ENCODE results near the gene TRAPPC12.
A peak's percentile ranks its signal among the peaks of the same experiment; 100 is the strongest.
"Not testable (repeated sequence)": the region's sequence is repeated elsewhere in the genome, so short reads cannot be mapped to it uniquely, and the experiment has no call there.

TRAPPC12 gene

DNA sequence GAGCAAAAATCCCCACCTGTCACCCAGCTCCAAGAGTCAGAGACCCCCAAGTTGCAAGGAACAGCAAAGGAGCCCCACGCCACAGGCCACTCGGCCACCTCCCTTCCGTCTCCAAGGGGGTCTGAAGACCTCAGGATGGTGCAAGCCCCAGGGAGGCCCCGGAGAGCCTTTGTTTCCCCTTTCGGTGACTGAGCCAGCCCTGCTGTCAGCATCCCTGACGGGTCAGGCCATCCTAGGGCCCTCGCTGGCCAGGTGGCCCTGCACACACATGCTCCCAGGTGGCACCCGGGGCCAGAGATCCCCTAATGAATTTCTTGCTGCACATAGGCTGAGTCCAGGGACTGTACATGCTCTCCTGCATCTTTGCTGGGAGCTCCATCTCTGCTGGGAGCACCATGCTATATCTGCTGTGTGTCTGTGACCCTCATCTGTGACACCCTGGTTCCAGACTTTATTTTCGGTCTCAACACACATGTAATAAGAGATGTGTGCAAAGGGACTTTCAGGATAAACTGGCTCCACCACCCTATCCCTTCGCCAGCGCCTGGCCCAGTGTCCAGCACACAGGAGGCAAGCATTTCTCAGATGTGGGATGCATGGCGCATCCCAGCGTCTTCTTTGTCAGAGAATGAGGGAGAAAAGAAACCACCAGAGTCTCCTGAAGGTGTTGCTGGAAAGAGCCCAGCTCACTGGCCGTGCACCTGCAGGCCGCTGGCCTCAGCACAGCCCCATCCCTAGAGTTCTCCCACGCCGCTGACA, 112.4 kb downstream of the TRAPPC12 start:
- Histone ChIP-seq H2BK5ac (ENCODE audit: low read depth, low read length, poor library complexity, severe bottlenecking) (no peak overlapping the region), H3K4me2 (ENCODE audit: low read length, poor library complexity, severe bottlenecking) (no peak overlapping the region), H2BK15ac (ENCODE audit: low read depth, poor library complexity, severe bottlenecking) (no peak overlapping the region), H3K4ac (ENCODE audit: low read depth in 1 of 2, low read length in 2 of 2) (no peak overlapping the region), H4K8ac (ENCODE audit: low read length) (no peak overlapping the region), H3K79me1 (replicated peaks; ENCODE audit: low read length, poor library complexity, severe bottlenecking) (no peaks in the 10 kb centered on the region), H4K91ac (ENCODE audit: low read length) (peak overlapping the region; percentile 29), H3K27ac (ENCODE audit: low read length, poor library complexity, severe bottlenecking) (no peak overlapping the region), H3K18ac (ENCODE audit: low read depth in 1 of 2, low read length in 2 of 2) (no peak overlapping the region), H2BK12ac (ENCODE audit: low read length in 2 of 2) (no peak overlapping the region), H3K4me3 (ENCODE audit: insufficient read depth in 1 of 2, low read depth in 1 of 2, low read length in 2 of 2) (no peak overlapping the region), H3K27me3 (ENCODE audit: control insufficient read depth in 1 of 2, insufficient read depth in 1 of 2, low read length in 2 of 2) (peaks cover 0 to 8% of the 10 kb centered on the region in 2 experiments), H2BK120ac (ENCODE audit: low read depth, low read length) (no peak overlapping the region), H3K9me3 (ENCODE audit: control insufficient read depth, low read length) (no peaks in the 10 kb centered on the region), H2AFZ (ENCODE audit: low read depth, low read length) (no peak overlapping the region), H3K14ac (ENCODE audit: low read length in 2 of 2) (no peak overlapping the region), H2AK5ac (ENCODE audit: low read length, severe bottlenecking) (peak overlapping the region; percentile 29), H3K4me1 (ENCODE audit: control insufficient read depth, insufficient read depth, low read depth, low read length) (peaks cover 20% of the 10 kb centered on the region), H3K36me3 (ENCODE audit: control insufficient read depth in 1 of 2, insufficient read depth in 2 of 2, low read depth in 1 of 2, low read length in 2 of 2) (peaks cover 9 to 19% of the 10 kb centered on the region in 2 experiments), H3K9ac (ENCODE audit: low read length) (no peak overlapping the region), H3K23ac (ENCODE audit: low read length in 2 of 2) (no peak overlapping the region)
- no peak for DNase-seq
- WGBS, result 93% methylated on average over 17 of the region's 17 CpGs

DNA sequence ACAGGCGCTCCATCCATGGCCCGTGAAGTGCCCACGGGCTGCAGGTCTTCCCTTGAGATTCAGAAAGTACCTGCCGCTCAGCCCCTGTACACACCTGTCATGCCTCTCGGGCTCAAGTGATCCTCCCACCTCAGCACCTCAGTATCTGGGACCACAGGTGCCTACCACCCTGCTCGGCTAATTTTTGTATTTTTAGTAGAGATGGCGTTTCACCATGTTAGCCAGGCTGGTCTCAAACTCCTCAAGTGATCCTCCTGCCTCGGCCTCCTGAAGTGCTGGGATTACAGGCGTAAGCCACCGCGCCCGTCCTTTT, 112.9 kb downstream of the TRAPPC12 start:
- not testable (repeated sequence) for H3K9ac ChIP-seq (ENCODE audit: low read length); H4K8ac ChIP-seq (ENCODE audit: low read length); H2BK5ac ChIP-seq (ENCODE audit: low read depth, low read length, poor library complexity, severe bottlenecking); H3K14ac ChIP-seq (ENCODE audit: low read length in 2 of 2); H3K4me2 ChIP-seq (ENCODE audit: low read length, poor library complexity, severe bottlenecking); H4K91ac ChIP-seq (ENCODE audit: low read length); H3K18ac ChIP-seq (ENCODE audit: low read depth in 1 of 2, low read length in 2 of 2); DNase-seq; H3K27me3 ChIP-seq (ENCODE audit: control insufficient read depth in 1 of 2, insufficient read depth in 1 of 2, low read length in 2 of 2); H3K4ac ChIP-seq (ENCODE audit: low read depth in 1 of 2, low read length in 2 of 2); H2AK5ac ChIP-seq (ENCODE audit: low read length, severe bottlenecking); H2BK120ac ChIP-seq (ENCODE audit: low read depth, low read length); H2BK12ac ChIP-seq (ENCODE audit: low read length in 2 of 2); H3K23ac ChIP-seq (ENCODE audit: low read length in 2 of 2); H3K9me3 ChIP-seq (ENCODE audit: control insufficient read depth, low read length); H2AFZ ChIP-seq (ENCODE audit: low read depth, low read length); H3K79me1 ChIP-seq (replicated peaks; ENCODE audit: low read length, poor library complexity, severe bottlenecking); H2BK15ac ChIP-seq (ENCODE audit: low read depth, poor library complexity, severe bottlenecking); H3K4me3 ChIP-seq (ENCODE audit: insufficient read depth in 1 of 2, low read depth in 1 of 2, low read length in 2 of 2); H3K27ac ChIP-seq (ENCODE audit: low read length, poor library complexity, severe bottlenecking)
- 90% methylated on average over 12 of the region's 12 CpGs for WGBS
- peaks cover 11 to 24% of the 10 kb centered on the region in 2 experiments for H3K36me3 ChIP-seq (ENCODE audit: control insufficient read depth in 1 of 2, insufficient read depth in 2 of 2, low read depth in 1 of 2, low read length in 2 of 2)
- peaks cover 20% of the 10 kb centered on the region for H3K4me1 ChIP-seq (ENCODE audit: control insufficient read depth, insufficient read depth, low read depth, low read length)

DNA sequence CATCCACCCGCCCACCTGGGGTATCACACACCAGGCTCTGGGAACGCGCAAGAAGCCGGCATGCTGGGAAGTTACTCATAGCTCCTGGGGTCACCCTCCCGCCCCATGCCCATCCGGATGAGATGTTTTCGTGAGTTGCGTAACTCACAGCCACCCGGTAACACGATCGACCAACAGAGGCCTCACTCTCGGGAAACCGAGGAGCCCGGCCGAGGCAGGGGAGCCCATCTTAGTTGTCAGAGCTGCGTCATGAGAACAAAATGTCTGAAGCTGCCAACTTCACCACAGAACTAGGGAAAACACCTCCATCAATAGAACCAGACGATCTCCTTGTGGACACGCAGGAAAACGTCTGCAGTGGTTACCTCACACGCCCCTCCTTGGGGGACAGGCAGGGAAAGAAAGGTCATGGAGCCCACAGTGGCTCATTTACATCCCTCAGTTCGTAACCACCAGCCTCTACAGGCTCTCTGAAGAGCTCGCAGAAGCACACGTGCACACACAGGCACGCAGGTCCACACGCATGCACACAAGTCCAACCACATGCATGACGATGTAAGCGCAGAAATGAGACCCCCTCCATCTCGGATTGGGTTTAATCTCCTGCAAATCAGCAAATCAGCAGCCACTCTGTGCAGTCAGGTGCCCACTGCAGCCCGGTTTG, 113.6 kb downstream of the TRAPPC12 start:
- Histone ChIP-seq H3K4me1 (ENCODE audit: control insufficient read depth, insufficient read depth, low read depth, low read length) (peaks cover 18% of the 10 kb centered on the region), H4K8ac (ENCODE audit: low read length) (no peak overlapping the region), H2BK5ac (ENCODE audit: low read depth, low read length, poor library complexity, severe bottlenecking) (no peak overlapping the region), H3K27ac (ENCODE audit: low read length, poor library complexity, severe bottlenecking) (peak overlapping the region; percentile 31), H3K4me2 (ENCODE audit: low read length, poor library complexity, severe bottlenecking) (peak overlapping the region; percentile 26), H2BK120ac (ENCODE audit: low read depth, low read length) (no peak overlapping the region), H3K9ac (ENCODE audit: low read length) (peak overlapping the region; percentile 3), H3K27me3 (ENCODE audit: control insufficient read depth in 1 of 2, insufficient read depth in 1 of 2, low read length in 2 of 2) (peaks cover 0 to 8% of the 10 kb centered on the region in 2 experiments), H2BK15ac (ENCODE audit: low read depth, poor library complexity, severe bottlenecking) (no peak overlapping the region), H2AK5ac (ENCODE audit: low read length, severe bottlenecking) (no peak overlapping the region), H3K4ac (ENCODE audit: low read depth in 1 of 2, low read length in 2 of 2) (no peak overlapping the region), H2AFZ (ENCODE audit: low read depth, low read length) (no peak overlapping the region), H3K14ac (ENCODE audit: low read length in 2 of 2) (no peak overlapping the region), H3K23ac (ENCODE audit: low read length in 2 of 2) (no peak overlapping the region), H3K36me3 (ENCODE audit: control insufficient read depth in 1 of 2, insufficient read depth in 2 of 2, low read depth in 1 of 2, low read length in 2 of 2) (peaks cover 11 to 31% of the 10 kb centered on the region in 2 experiments), H2BK12ac (ENCODE audit: low read length in 2 of 2) (no peak overlapping the region), H3K4me3 (ENCODE audit: insufficient read depth in 1 of 2, low read depth in 1 of 2, low read length in 2 of 2) (peak overlapping the region in 1 of 2 experiments; percentile 49), H4K91ac (ENCODE audit: low read length) (no peak overlapping the region), H3K79me1 (replicated peaks; ENCODE audit: low read length, poor library complexity, severe bottlenecking) (no peaks in the 10 kb centered on the region), H3K18ac (ENCODE audit: low read depth in 1 of 2, low read length in 2 of 2) (no peak overlapping the region), H3K9me3 (ENCODE audit: control insufficient read depth, low read length) (no peaks in the 10 kb centered on the region)
- DNase-seq, result peak; percentile 37
- WGBS, result 91% methylated on average over 29 of the region's 29 CpGs

DNA sequence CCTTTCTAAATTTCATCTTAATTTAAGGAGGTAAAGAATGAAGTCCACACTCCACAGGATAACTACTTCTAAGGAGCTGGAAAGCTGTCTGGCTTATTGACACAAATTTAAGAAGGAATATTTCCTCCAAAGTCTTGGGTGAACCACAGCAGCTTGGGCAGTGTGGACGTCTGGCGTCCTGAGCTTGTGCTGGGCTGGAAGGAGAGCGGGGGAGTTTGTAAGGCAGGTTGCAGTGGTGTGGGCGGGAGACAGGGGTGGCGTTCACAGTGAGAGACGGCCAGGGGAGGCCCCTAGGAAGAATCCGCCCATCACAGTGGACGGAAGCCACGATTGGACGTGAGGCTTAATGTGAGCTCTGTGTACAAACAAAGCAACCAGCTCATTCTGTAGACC, 114.1 kb downstream of the TRAPPC12 start:
- Histone ChIP-seq H3K36me3 (ENCODE audit: control insufficient read depth in 1 of 2, insufficient read depth in 2 of 2, low read depth in 1 of 2, low read length in 2 of 2) (peaks cover 14 to 36% of the 10 kb centered on the region in 2 experiments), H3K9ac (ENCODE audit: low read length) (peak overlapping the region; percentile 3), H2AK5ac (ENCODE audit: low read length, severe bottlenecking) (no peak overlapping the region), H3K18ac (ENCODE audit: low read depth in 1 of 2, low read length in 2 of 2) (no peak overlapping the region), H3K4me1 (ENCODE audit: control insufficient read depth, insufficient read depth, low read depth, low read length) (peaks cover 18% of the 10 kb centered on the region), H2BK120ac (ENCODE audit: low read depth, low read length) (no peak overlapping the region), H3K4me2 (ENCODE audit: low read length, poor library complexity, severe bottlenecking) (no peak overlapping the region), H2BK5ac (ENCODE audit: low read depth, low read length, poor library complexity, severe bottlenecking) (no peak overlapping the region), H4K91ac (ENCODE audit: low read length) (no peak overlapping the region), H3K79me1 (replicated peaks; ENCODE audit: low read length, poor library complexity, severe bottlenecking) (no peaks in the 10 kb centered on the region), H3K27me3 (ENCODE audit: control insufficient read depth in 1 of 2, insufficient read depth in 1 of 2, low read length in 2 of 2) (peaks cover 0 to 8% of the 10 kb centered on the region in 2 experiments), H3K23ac (ENCODE audit: low read length in 2 of 2) (no peak overlapping the region), H3K4me3 (ENCODE audit: insufficient read depth in 1 of 2, low read depth in 1 of 2, low read length in 2 of 2) (peak overlapping the region in 1 of 2 experiments; percentile 49), H3K14ac (ENCODE audit: low read length in 2 of 2) (no peak overlapping the region), H2BK15ac (ENCODE audit: low read depth, poor library complexity, severe bottlenecking) (no peak overlapping the region), H3K9me3 (ENCODE audit: control insufficient read depth, low read length) (no peaks in the 10 kb centered on the region), H3K4ac (ENCODE audit: low read depth in 1 of 2, low read length in 2 of 2) (no peak overlapping the region), H4K8ac (ENCODE audit: low read length) (no peak overlapping the region), H3K27ac (ENCODE audit: low read length, poor library complexity, severe bottlenecking) (peak overlapping the region; percentile 31), H2AFZ (ENCODE audit: low read depth, low read length) (no peak overlapping the region), H2BK12ac (ENCODE audit: low read length in 2 of 2) (no peak overlapping the region)
- DNase-seq, result no peak
- WGBS, result 50% methylated on average over 6 of the region's 10 CpGs

Measured in mesenchymal stem cell (in vitro differentiated cells and primary cell).